Kidney tubule cell (primary cell): ENCODE measurements around the gene CUTC.

Experiments
- DNase-seq: peaks from one replicate; pipeline ENCODE4 v3.0.0-alpha.2; 2018; ENCODE audit warnings: low spot score

The CUTC gene

DNA sequence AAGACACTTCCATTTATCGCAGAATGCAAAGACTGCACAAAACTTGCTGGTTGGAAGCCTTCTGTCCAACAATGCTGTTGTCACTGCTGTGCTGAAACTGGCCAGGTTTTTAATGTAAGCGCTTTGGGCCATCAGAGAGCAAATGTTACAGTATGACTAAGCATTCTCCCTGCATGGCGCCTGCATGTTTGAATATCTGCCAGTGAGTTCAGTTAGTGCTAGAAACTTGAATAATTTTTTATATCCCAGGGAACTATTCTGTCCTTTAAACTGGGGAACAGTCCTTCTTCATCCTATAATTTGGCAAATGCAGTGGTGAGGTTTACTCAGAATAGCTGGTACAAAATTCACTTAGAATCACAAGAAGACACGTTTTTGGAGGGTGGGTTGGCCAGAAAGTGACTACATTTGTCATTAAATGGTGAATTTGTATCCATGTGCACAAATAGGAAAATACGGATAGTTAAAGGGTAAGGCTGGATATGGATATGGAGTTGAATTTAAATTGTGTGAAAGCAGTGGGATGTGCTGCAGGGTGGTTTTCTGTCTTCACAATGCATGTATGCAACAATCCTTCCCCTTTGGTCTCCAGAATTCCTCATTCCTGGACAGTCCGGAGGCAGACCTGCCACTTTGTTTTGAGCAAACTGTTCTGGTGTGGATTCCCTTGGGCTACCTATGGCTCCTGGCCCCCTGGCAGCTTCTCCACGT is 52.1 kb downstream of the CUTC start:
- peak; percentile 62 for DNase-seq

DNA sequence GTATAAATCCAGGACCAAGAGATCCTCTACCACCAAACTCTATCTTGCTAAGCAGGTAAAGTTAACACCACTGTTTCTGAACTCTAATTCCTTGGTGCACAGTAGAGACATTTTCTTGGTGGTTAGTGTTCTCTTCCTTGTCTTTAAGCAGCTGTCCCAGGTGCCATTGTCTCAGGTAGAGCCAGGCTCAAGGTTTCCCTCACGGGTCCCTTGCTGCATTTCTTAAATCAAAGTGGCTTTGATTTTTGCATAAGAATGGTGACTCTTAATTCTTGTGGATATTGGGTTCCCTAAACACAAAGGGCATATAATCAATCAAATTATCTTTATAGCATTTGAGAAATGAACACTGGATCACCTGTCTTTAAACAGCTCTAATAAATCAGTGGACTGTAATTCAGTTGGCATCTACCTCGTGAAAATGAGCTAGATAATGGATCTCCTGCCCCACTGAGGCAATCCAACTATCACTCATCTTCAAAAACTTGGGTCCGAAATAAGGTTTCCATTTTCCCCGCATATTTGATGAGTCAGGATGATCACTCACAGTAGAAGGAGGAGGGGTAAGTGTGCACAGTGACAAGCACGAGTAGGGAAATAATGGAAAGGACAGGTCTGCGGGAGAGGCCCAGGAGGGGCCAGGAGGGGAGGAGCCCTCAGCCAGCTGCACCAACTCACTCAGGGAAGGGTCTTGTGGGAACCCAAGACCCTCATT is 52.9 kb downstream of the CUTC start:
- DNase-seq = peak; percentile 31

GRCh38 chr10:99785646-99786045 is 53.6 kb downstream of the CUTC start:
- peak; percentile 83 for DNase-seq

GRCh38 chr10:99787311-99787710 is 55.3 kb downstream of the CUTC start:
- DNase-seq = no peak

DNA sequence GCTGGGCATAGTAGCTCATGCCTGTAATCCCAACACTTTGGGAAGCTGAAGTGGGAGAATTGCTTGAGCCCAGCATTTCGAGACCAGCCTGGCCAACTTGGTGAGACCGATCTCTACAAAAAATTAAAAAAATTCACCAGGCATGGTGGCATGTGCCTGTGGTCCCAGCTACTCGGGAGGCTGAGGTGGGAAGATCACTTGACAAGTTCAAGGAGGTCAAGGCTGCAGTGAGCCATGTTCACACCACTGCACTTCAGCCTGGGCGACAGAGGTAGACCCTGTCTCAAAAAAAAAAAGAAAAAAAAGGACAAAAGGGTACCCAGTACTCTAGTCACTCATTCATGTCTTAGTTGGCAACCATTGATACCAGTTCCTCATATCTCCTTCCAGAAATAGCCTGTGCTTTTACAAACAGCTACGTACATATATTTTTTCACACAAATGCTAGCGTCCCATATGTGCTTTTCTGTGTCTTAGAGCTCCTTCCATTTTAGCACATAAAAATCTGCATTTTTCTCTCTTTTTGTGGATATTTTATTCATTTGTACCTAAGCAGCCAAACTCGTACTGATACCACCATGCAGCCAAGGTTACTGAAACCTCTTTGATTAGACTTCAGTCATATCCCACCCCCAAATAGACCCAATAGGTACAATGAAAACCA is 55.9 kb downstream of the CUTC start:
- DNase-seq = no peak

- DNase-seq = peak; percentile 57
Observed at GRCh38 chr10:99788598-99789256, 56.7 kb downstream of the CUTC start.

GRCh38 chr10:99791831-99792230 is 59.8 kb downstream of the CUTC start:
- DNase-seq = no peak

DNA sequence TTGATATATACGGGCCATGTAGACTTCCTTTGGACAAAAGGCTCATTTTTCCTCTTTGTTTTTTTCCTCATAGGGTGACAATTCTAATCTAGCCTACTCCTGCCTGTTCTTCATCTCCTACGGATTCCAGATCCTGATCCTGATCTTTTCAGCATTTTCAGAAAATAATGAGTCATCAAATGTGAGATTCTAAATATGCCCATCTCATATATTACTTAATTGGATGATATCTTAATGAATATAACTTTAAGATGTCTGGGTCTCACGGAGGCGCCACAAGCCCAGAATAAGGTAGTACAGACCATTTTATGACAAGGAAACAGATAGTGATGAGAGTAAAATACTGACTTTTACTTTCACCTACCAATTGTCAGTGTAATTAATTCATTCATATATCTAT is 61.8 kb downstream of the CUTC start:
- no peak for DNase-seq

- no peak for DNase-seq
Observed at GRCh38 chr10:99796928-99797327, 64.9 kb downstream of the CUTC start.

DNA sequence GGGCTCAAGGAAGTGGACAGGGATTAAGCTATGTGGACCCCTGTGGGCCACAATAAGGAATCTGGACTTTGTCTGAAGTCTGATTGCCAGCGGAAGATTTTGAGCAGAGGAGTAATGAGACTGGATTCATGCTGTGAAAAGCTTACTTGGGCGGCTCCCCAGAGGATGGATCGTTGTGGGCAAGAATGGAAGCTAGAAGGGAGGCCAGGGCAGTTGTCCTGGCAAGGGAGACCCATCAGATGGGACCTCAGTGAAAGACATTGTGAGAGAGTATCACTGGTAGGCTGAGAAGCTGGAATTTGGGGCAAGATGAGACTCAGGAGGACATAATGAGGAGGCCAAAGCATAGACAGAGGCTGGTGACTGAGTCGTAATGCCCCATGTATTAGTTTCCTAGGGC is 66.0 kb downstream of the CUTC start:
- DNase-seq = no peak

DNA sequence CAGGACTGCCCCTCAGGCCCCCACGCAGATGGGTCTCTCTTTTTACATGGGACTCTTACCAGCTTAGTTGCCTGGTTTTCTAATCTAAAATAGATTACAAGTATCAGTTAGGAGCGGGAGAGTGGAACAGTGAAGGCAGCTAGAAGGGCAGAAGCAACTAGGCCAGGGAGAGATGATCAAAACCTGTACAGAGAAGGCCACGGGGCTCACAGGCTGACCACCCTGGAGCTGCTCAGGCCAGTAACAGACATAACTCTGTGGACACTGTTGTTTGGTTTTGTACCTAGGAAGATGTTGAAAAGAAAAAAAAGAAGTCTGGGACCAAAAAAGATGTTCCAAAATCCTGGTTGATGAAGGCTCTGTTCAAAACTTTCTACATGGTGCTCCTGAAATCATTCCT is 66.9 kb downstream of the CUTC start:
- no peak for DNase-seq

- DNase-seq = no peak
Observed at GRCh38 chr10:99799613-99800012, 67.6 kb downstream of the CUTC start.

- no peak for DNase-seq
Observed at GRCh38 chr10:99804471-99804870, 72.4 kb downstream of the CUTC start.

- no peak for DNase-seq
Observed at GRCh38 chr10:99805190-99805589, 73.2 kb downstream of the CUTC start.
